Adrenal gland (tissue), 12 donors: ENCODE results near the gene ZDHHC14. TPM values are rescaled to one million over a fixed set of nuclear protein-coding genes. Genes with fewer than 3 reads are reported as not detected.

Source experiments
- DNase-seq, 7 donors: peaks; one replicate each; pipeline ENCODE4 v3.0.0-alpha.2; 2019 to 2020
- H3K27ac ChIP-seq, 5 donors: fragments of 200-600 bp; sonication (generic) in 4 of 5; 1 replicate in 3 of 5; 2 replicates in 2 of 5; pipeline versions ENCODE4 v1.5.1 to v1.8.0; 2016 to 2020; ENCODE audit warnings: mild to moderate bottlenecking in 1 of 5
- H3K27me3 ChIP-seq: fragments of 200-600 bp; 2 replicates; pipeline ENCODE4 v1.8.0; 2021
- H3K36me3 ChIP-seq, 2 donors: fragments of 200-600 bp; replicated peaks in 1 of 2; 1 replicate in 1 of 2; 2 replicates in 1 of 2; pipeline versions ENCODE4 v1.5.1 to v1.8.0; 2018 to 2022
- H3K4me1 ChIP-seq, 2 donors: fragments of 200-600 bp; replicated peaks in 1 of 2; 1 replicate in 1 of 2; 2 replicates in 1 of 2; pipeline versions ENCODE4 v1.5.1 to v1.8.0; 2018 to 2021
- H3K4me3 ChIP-seq, 4 donors: fragments of 200-600 bp; sonication (generic) in 3 of 4; one replicate each; pipeline ENCODE4 v1.5.1; 2016 to 2018
- H3K9me3 ChIP-seq, 3 donors: fragments of 200-600 bp; sonication (generic) in 1 of 3; replicated peaks in 1 of 3; 1 replicate in 2 of 3; 2 replicates in 1 of 3; pipeline versions ENCODE4 v1.5.1 to v1.8.0; 2016 to 2021
- CTCF ChIP-seq, 6 experiments: fragments of 450-650 bp in 4 of 6; fragments of 200-600 bp in 2 of 6; sonication (generic) in 1 of 6; IDR thresholded peaks; 1 replicate in 5 of 6; 2 replicates in 1 of 6; pipeline versions ENCODE4 v1.5.1 to v1.8.0; 2016 to 2021; ENCODE audit warnings: antibody characterized with exemption in 6 of 6, mild to moderate bottlenecking in 2 of 6, moderate library complexity in 1 of 6
- POLR2A ChIP-seq, 2 donors: fragments of 450-650 bp; IDR thresholded peaks; one replicate each; pipeline ENCODE4 v1.6.1; 2017; ENCODE audit warnings: antibody characterized with exemption in 2 of 2, mild to moderate bottlenecking in 2 of 2, moderate library complexity in 1 of 2
- WGBS, 4 donors: extraction: QIAGEN DNeasy Blood & Tissue Kit in 2 of 4; methylation state at CpG; one replicate each; pipeline versions ENCODE4 v1.1.5 to v1.1.7; 2013 to 2017; 5-methylcytosine and 5-hydroxymethylcytosine counted together
- intact Hi-C, 2 donors: fragments of 100-400 bp; cut with DNase I; formaldehyde crosslinking; loops; one replicate each; pipeline versions ENCODE4 v1.14.1 to v1.15.0; 2022 to 2023
- polyA plus RNA-seq, 3 donors: library from polyadenylated mRNA; stranded (reverse); fragments of 200-250 nt in 2 of 3; fragments of 350-450 nt in 1 of 3; fragmentation: Illumina TruSeq in 1 of 3; extraction: RNeasy Lipid Tissue Mini Kit (QIAGEN cat#74804) in 1 of 3; gene quantifications; one replicate each; pipeline ENCODE4 v1.2.3, GENCODE V29; 2013 to 2014
- total RNA-seq, 9 donors: library from RNA; depleted of rRNA in 4 of 9; stranded (reverse); fragments of >200 nt in 4 of 9; fragments of 120-200 nt in 1 of 9; fragmentation: NEBNext Ultra II Directional in 1 of 9; extraction: Animal tissue kit (Norgen Biotek cat#: 25700) in 1 of 9; gene quantifications; one replicate each; pipeline versions ENCODE4 v1.1.0 to v1.2.4, GENCODE V29; 2013 to 2023
- donor health status: healthy with polysubstance abuse.
- donor health status: Bipolar disorder and iron deficiency.
- donor health status: DM: yes; HTN: yes; CAD: no.
- donor health status: DM: no; HTN: no; CAD: no.
- donor health status: DM: no; HTN: no; CAD: no.
- donor health status: DM: yes; HTN: yes; CAD: no.

ZDHHC14 gene
- total and polyA plus RNA-seq, 12 donors, result 3.8 to 14.3 (median 8.8) TPM

DNA sequence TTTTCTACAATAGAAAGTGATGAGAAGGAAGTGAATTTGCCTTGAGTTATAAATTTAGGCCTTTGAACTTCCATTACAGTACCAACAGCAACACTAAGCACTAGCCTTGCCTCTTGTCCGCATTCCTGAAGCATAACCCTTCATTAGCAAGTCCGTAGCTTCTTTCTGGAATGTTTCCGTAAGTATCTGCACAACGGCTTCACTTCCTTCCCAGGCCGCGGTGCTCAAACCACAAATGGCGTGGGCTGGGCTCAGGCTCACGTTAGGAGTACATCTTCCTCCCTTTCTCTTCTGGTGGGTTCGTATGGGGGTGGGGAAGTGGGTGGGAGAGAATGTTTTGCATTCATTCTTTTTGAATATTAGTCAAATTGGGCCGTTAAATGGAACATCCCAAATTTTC is 248.2 kb downstream of the ZDHHC14 start:
- Histone ChIP-seq H3K27ac (no peak overlapping the region), H3K4me1 (peaks cover 0 to 4% of the 10 kb centered on the region in 2 donors), H3K9me3 (no peaks in the 10 kb centered on the region), H3K36me3 (no peaks in the 10 kb centered on the region), H3K27me3 (no peaks in the 10 kb centered on the region), H3K4me3 (no peak overlapping the region)
- intact Hi-C loops, result no loop called here
- TF ChIP-seq POLR2A (IDR thresholded peaks at IDR 0.05), result no peak
- no peak for TF ChIP-seq CTCF (IDR thresholded peaks at IDR 0.05)
- DNase-seq, result no peak
- WGBS, 4 donors, result 68 to 74% (median 71%) methylated on average over 10 of the region's 10 CpGs

- Histone ChIP-seq H3K4me1 (no peaks in the 10 kb centered on the region), H3K27ac (no peak overlapping the region), H3K9me3 (no peaks in the 10 kb centered on the region), H3K27me3 (no peaks in the 10 kb centered on the region), H3K4me3 (no peak overlapping the region), H3K36me3 (no peaks in the 10 kb centered on the region)
- 81 to 92% (median 88%) methylated on average over 5 of the region's 5 CpGs for WGBS, 4 donors
- no peak for DNase-seq
- TF ChIP-seq POLR2A (IDR thresholded peaks at IDR 0.05), result no peak
- no peak for TF ChIP-seq CTCF (IDR thresholded peaks at IDR 0.05)
- intact Hi-C loops, result no loop called here
Observed at GRCh38 chr6:157630463-157631080, 249.6 kb downstream of the ZDHHC14 start.

GRCh38 chr6:157631412-157631811 is 250.4 kb downstream of the ZDHHC14 start:
- intact Hi-C loops, result no loop called here
- Histone ChIP-seq H3K36me3 (no peaks in the 10 kb centered on the region), H3K27me3 (no peaks in the 10 kb centered on the region), H3K9me3 (no peaks in the 10 kb centered on the region), H3K4me3 (no peak overlapping the region), H3K4me1 (no peaks in the 10 kb centered on the region), H3K27ac (no peak overlapping the region)
- TF ChIP-seq POLR2A (IDR thresholded peaks at IDR 0.05) (no peak), CTCF (IDR thresholded peaks at IDR 0.05) (no peak)
- DNase-seq, result no peak
- 80 to 88% (median 83%) methylated on average over 7 of the region's 7 CpGs for WGBS, 4 donors

DNA sequence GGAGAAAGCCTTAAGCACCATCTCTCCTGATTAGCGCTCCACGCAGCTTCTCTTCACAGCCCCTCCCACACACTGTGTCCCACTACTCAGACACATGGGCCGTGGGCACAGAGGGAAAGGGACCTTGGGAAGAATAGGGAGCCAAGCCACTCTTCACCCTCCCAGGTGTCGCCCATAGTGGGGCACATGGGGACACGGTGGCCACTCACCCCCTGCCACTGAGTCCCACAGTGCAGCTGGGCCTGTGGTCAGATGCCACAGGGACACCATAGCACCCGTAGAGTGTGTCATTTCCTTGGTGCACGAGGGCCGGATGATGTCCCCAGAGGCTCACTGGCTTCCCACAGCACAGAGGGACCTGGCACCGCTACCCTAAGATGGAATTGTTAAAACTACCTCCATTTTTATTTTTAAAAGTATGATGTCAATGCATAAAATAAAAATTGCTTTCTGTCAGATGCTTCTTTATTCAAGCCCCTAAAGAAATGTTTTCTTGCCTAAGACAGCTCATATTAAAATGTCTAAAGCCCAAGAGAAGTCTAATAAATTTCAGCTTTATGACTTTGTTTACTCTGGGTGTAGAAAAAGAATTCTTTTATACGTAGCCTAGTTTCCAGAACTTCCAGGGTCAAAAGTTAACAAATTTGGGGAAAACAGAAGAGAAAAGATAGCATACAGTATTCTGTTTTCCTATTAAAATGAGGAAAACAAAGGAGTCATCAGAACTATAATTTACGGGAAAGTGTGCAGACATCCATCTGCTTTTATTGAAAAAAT is 251.0 kb downstream of the ZDHHC14 start:
- intact Hi-C loops, result no loop called here
- Histone ChIP-seq H3K4me3 (no peak overlapping the region), H3K27me3 (no peaks in the 10 kb centered on the region), H3K9me3 (no peaks in the 10 kb centered on the region), H3K4me1 (no peaks in the 10 kb centered on the region), H3K27ac (no peak overlapping the region), H3K36me3 (no peaks in the 10 kb centered on the region)
- TF ChIP-seq POLR2A (IDR thresholded peaks at IDR 0.05) (no peak), CTCF (IDR thresholded peaks at IDR 0.05) (no peak)
- WGBS, 4 donors, result 71 to 84% (median 81%) methylated on average over 9 to 11 of the region's 11 CpGs
- DNase-seq, result no peak
